HFF-Myc (cell line): ENCODE measurements around the gene PLA2G5.
"Not testable (repeated sequence)": the region's sequence is repeated elsewhere in the genome, so short reads cannot be mapped to it uniquely, and the experiment has no call there.

Source experiments
- DNase-seq: peaks from one replicate; pipeline ENCODE4 v3.0.0-alpha.2; 2011; ENCODE audit warnings: low read depth; ENCODE audit errors: extremely low read depth
- H3K4me3 ChIP-seq: replicated peaks from 2 replicates; pipeline ENCODE4 v1.5.1; 2011; ENCODE audit warnings: low read depth, mild to moderate bottlenecking, control low read depth, low read length
- CTCF ChIP-seq: IDR thresholded peaks from 2 replicates; pipeline ENCODE4 v1.5.1; 2012; ENCODE audit warnings: mild to moderate bottlenecking, low read depth, low read length, control low read depth; ENCODE audit errors: missing control alignments

PLA2G5 gene

GRCh38 chr1:20032425-20032824 lies 37.6 kb upstream of the PLA2G5 start:
- no peak for TF ChIP-seq CTCF
- H3K4me3 ChIP-seq = no peak overlapping the region
- no peak for DNase-seq

- H3K4me3 ChIP-seq = no peak overlapping the region
- no peak for DNase-seq
- no peak for TF ChIP-seq CTCF
Observed at GRCh38 chr1:20033420-20033819, 36.6 kb upstream of the PLA2G5 start.

GRCh38 chr1:20035114-20035513 lies 34.9 kb upstream of the PLA2G5 start:
- no peak for TF ChIP-seq CTCF
- H3K4me3 ChIP-seq = no peak overlapping the region
- no peak for DNase-seq

- TF ChIP-seq CTCF = no peak
- DNase-seq = no peak
- H3K4me3 ChIP-seq = no peak overlapping the region
Observed at GRCh38 chr1:20037877-20038276, 32.1 kb upstream of the PLA2G5 start.

- TF ChIP-seq CTCF = no peak
- no peak overlapping the region for H3K4me3 ChIP-seq
- no peak for DNase-seq
Observed at GRCh38 chr1:20047096-20047495, 22.9 kb upstream of the PLA2G5 start.

- DNase-seq = no peak
- no peak overlapping the region for H3K4me3 ChIP-seq
- TF ChIP-seq CTCF = no peak
Observed at GRCh38 chr1:20048563-20048962, 21.4 kb upstream of the PLA2G5 start.

- H3K4me3 ChIP-seq, DNase-seq: not testable (repeated sequence)
Observed at GRCh38 chr1:20049056-20049798, 20.8 kb upstream of the PLA2G5 start.
